ENCODE data around the gene PHTF2.
"Not testable (repeated sequence)": the region's sequence is repeated elsewhere in the genome, so short reads cannot be mapped to it uniquely, and the experiment has no call there.

The PHTF2 gene

DNA sequence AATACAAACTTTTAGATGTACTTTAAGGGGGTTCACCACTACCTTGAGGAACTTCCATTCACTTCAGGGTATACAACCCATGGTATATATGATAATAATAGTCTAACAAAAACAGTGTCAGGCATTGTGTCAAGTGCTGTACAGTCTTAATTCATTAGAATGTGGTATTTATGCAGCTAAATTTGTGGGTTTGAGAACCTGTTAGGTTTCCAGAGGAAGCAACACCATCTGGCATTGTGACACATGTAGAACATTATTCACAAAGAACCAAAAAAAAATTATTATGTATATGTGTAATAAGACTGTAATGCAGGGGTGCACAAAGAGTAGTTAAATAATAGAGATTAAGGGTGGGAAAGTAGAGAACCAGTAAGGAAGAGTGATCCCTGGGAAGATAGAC lies 26.7 kb upstream of the PHTF2 start:
- TF ChIP-seq, protein P1, sequence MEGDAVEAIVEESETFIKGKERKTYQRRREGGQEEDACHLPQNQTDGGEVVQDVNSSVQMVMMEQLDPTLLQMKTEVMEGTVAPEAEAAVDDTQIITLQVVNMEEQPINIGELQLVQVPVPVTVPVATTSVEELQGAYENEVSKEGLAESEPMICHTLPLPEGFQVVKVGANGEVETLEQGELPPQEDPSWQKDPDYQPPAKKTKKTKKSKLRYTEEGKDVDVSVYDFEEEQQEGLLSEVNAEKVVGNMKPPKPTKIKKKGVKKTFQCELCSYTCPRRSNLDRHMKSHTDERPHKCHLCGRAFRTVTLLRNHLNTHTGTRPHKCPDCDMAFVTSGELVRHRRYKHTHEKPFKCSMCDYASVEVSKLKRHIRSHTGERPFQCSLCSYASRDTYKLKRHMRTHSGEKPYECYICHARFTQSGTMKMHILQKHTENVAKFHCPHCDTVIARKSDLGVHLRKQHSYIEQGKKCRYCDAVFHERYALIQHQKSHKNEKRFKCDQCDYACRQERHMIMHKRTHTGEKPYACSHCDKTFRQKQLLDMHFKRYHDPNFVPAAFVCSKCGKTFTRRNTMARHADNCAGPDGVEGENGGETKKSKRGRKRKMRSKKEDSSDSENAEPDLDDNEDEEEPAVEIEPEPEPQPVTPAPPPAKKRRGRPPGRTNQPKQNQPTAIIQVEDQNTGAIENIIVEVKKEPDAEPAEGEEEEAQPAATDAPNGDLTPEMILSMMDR (IDR thresholded peaks at IDR 0.05; ENCODE audit: low read depth, low read length): no peak
- TF ChIP-seq, protein P2, sequence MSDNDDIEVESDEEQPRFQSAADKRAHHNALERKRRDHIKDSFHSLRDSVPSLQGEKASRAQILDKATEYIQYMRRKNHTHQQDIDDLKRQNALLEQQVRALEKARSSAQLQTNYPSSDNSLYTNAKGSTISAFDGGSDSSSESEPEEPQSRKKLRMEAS (IDR thresholded peaks at IDR 0.05; ENCODE audit: low read depth, low read length): no peak
- TF ChIP-seq MYC (IDR thresholded peaks at IDR 0.05; ENCODE audit: low read depth, low read length) (no peak), POLR2A (IDR thresholded peaks at IDR 0.05; ENCODE audit: extremely low read depth, insufficient read length) (no peak)
- DNase-seq (ENCODE audit: low read depth): no peak
- H3K4me3 ChIP-seq (ENCODE audit: low read depth, low read length): no peak overlapping the region

DNA sequence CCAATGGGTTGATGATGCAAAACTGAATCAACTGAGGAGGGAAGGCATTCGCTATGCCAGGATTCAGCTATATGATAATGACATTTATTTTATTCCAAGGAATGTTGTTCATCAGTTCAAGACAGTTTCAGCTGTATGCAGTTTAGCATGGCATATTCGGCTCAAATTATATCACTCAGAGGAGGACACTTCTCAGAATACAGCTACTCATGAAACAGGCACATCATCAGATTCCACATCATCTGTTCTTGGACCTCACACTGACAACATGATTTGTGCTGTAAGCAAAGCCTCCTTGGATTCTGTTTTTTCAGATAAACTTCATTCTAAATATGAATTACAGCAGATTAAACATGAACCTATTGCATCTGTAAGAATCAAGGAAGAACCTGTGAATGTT lies 20.0 kb upstream of the PHTF2 start:
- no peak overlapping the region for H3K4me3 ChIP-seq (ENCODE audit: low read depth, low read length)
- no peak for DNase-seq (ENCODE audit: low read depth)
- TF ChIP-seq POLR2A (IDR thresholded peaks at IDR 0.05; ENCODE audit: extremely low read depth, insufficient read length): no peak
- TF ChIP-seq MYC (IDR thresholded peaks at IDR 0.05; ENCODE audit: low read depth, low read length): no peak
- TF ChIP-seq, protein P1 (IDR thresholded peaks at IDR 0.05; ENCODE audit: low read depth, low read length): no peak
- TF ChIP-seq, protein P2 (IDR thresholded peaks at IDR 0.05; ENCODE audit: low read depth, low read length): no peak

DNA sequence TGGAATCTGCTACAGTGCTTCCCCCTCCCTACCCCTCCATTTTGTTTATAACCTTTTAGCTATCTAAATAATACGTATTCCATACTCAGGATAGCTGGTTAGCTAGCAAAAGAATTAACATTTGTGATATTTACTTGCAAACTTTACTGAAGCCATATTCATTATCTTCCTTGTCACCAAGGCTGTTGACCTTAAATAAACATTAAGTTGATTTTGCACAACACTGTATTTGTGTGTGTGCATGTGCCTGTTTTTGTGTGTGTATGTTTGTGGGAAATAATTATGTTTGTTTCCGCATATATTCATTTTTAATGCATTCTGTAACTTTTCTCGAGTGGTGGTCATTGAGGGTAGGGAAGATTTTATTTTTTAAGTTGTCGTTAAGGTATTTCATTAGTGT lies 16.2 kb upstream of the PHTF2 start:
- no peak for DNase-seq (ENCODE audit: low read depth)
- H3K4me3 ChIP-seq (ENCODE audit: low read depth, low read length): no peak overlapping the region
- no peak for TF ChIP-seq MYC (IDR thresholded peaks at IDR 0.05; ENCODE audit: low read depth, low read length)

DNA sequence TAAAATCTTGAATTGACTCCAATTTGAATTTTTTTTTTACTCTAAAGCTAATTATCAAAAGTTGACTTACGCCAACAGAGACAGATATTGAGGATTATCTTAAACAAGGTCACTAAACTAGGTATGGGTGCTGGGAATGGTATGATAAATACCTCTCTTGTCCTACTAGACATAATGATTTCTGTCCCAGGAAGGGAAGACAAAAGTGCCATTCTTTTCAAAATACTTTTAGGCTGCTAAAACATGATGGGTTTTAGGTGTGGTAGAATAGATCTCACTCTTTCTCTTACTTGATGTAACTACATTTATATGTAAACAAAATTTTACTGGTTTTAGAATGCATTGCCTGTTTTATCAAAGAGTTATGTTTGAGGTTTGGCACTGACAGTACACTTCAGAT lies 15.5 kb upstream of the PHTF2 start:
- DNase-seq (ENCODE audit: low read depth): no peak
- TF ChIP-seq, protein P2 (IDR thresholded peaks at IDR 0.05; ENCODE audit: low read depth, low read length): no peak
- TF ChIP-seq, protein P1 (IDR thresholded peaks at IDR 0.05; ENCODE audit: low read depth, low read length): no peak
- TF ChIP-seq MYC (IDR thresholded peaks at IDR 0.05; ENCODE audit: low read depth, low read length) (no peak), POLR2A (IDR thresholded peaks at IDR 0.05; ENCODE audit: extremely low read depth, insufficient read length) (no peak)
- H3K4me3 ChIP-seq (ENCODE audit: low read depth, low read length): no peak overlapping the region

DNA sequence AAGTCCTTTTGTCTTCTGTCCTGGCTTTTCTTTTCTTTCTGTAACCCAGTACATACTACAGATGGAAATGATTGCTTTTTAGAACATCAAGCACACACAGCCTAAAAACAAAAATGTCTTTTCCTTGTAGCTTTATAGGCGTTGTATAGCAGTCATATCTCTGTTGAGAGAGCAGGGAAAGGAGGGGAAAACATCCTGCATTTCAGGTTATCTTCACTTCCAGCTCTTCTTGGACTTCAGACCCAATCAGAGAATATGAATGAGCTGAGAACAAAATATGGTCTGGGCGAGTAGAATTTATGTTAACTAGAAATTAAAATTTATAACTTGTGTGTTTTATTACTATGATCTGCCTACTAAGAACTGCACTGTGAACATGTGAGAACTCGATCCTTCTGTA lies 15.0 kb upstream of the PHTF2 start:
- TF ChIP-seq MYC (IDR thresholded peaks at IDR 0.05; ENCODE audit: low read depth, low read length) (no peak), POLR2A (IDR thresholded peaks at IDR 0.05; ENCODE audit: extremely low read depth, insufficient read length) (no peak)
- TF ChIP-seq, protein P1 (IDR thresholded peaks at IDR 0.05; ENCODE audit: low read depth, low read length): no peak
- TF ChIP-seq, protein P2 (IDR thresholded peaks at IDR 0.05; ENCODE audit: low read depth, low read length): no peak
- H3K4me3 ChIP-seq (ENCODE audit: low read depth, low read length): no peak overlapping the region
- no peak for DNase-seq (ENCODE audit: low read depth)

DNA sequence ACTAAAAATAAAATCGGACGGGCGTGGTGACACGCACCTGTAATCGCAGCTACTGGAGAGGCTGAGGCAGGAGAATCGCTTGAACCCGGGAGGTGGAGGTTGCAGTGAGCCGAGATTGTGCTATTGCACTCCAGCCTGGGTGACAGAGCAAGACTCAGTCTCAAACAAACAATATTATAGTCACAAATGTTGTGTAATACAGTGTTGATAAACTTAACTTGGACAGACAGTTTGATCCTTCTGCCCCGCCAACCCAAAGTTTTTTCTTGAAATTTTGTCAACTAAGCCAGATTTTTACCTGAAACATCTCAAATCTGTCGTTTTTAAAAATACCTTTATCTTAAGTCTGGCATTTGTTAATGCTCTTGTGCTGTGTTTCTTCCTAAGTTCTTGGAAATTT lies 14.1 kb upstream of the PHTF2 start:
- H3K4me3 ChIP-seq (ENCODE audit: low read depth, low read length); DNase-seq (ENCODE audit: low read depth): not testable (repeated sequence)

DNA sequence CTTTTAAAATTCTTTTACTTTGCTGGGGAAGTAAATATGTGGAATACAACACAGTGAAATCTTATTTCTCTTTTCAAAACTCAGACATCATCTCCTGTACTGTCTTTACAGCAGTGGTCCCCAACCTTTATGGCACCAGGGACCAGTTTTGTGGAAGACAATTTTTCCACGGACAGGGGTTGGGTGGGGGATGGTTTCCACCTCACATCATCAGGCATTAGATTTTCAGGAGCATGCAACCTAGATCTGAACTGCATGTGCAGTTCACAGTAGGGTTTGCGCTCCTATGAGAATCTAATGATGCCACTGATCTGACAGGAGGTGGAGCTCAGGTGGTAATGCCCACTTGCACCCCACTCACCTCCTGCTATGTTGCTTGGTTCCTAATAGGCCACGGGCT lies 12.6 kb upstream of the PHTF2 start:
- TF ChIP-seq MYC (IDR thresholded peaks at IDR 0.05; ENCODE audit: low read depth, low read length) (no peak), POLR2A (IDR thresholded peaks at IDR 0.05; ENCODE audit: extremely low read depth, insufficient read length) (no peak)
- TF ChIP-seq, protein P1 (IDR thresholded peaks at IDR 0.05; ENCODE audit: low read depth, low read length): no peak
- TF ChIP-seq, protein P2 (IDR thresholded peaks at IDR 0.05; ENCODE audit: low read depth, low read length): no peak
- DNase-seq (ENCODE audit: low read depth): no peak
- H3K4me3 ChIP-seq (ENCODE audit: low read depth, low read length): no peak overlapping the region

All from NB4 (cell line).